SKM-1 (cell line): ENCODE measurements around the gene PPP3CA.
"Not testable (repeated sequence)": the region's sequence is repeated elsewhere in the genome, so short reads cannot be mapped to it uniquely, and the experiment has no call there.

ENCODE experiments used
- DNase-seq: peaks from one replicate; lab custom pipeline; 2025; ENCODE audit not compliant: unreplicated experiment; lab: John Stamatoyannopoulos, UW

PPP3CA gene

DNA sequence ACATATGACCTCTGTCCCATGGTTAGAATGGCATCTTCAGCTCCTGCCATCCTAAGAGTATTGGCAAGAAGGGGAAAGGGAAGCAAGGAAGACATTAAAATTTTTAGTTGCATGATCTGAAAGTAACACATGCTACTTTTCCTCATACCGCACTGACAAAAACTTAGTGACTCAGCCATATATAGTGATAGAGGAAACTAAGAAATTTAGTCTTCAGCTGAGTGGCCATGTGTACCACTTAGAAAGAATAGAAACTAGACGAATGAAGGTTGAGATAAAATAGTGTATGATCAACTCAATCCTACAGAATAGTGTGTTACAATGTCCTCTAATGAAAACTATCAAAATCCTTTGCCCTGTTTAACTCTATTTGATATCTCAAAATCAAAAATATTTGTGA lies 164.1 kb downstream of the PPP3CA start:
- no peak for DNase-seq

DNA sequence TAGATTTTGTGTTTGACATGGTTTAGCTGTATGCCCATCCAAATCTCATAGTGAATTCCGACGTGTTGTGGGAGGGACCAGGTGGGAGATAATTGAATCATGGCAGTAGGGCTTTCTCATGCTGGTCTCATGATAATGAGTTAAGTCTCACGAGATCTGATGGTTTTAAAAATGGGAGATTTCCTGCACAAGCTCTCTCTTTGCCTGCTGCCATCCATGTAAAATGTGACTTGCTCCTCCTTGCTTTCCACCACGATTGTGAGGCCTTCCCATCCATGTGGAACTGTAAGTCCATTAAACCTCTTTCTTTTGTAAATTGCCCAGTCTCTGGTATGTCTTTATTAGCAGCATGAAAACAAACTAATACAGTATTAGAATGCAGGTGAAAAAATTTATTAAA lies 164.6 kb downstream of the PPP3CA start:
- not testable (repeated sequence) for DNase-seq

DNA sequence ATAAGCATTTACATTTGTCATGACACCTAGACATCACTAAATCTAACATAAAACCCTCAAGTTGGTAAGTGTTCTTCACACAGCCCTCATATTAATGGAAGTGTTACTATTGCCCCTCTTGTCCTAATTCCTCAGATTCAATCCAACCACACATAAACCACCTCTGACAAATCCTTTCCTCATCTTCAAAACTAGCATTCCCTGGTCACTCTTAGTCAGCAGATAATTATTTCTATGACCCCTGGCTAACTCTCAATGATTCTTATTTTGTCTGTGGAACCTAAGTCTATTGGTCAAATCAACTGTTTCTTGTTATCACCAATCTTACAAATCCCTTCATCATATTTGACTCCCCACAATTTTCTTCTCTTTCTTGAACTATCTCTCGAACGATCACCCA lies 168.6 kb downstream of the PPP3CA start:
- no peak for DNase-seq

DNA sequence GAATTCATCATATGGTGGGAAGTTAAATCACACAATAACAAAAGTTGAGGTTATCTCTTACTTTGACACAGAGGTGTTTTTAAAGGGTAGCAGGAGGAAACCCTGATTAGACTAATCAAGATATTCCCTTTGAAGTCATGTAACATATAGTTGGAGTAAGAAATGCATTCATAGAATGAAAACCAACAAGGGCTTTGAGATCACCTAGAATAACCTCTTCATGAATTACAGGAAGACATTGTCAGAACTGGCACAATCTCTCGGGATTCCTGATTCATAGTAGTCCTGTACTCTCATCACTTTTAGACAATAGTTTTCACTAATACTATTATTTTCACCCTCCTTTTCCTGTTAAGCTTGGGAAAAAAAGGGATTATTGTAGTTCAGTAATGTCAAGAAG lies 170.2 kb downstream of the PPP3CA start:
- no peak for DNase-seq

DNA sequence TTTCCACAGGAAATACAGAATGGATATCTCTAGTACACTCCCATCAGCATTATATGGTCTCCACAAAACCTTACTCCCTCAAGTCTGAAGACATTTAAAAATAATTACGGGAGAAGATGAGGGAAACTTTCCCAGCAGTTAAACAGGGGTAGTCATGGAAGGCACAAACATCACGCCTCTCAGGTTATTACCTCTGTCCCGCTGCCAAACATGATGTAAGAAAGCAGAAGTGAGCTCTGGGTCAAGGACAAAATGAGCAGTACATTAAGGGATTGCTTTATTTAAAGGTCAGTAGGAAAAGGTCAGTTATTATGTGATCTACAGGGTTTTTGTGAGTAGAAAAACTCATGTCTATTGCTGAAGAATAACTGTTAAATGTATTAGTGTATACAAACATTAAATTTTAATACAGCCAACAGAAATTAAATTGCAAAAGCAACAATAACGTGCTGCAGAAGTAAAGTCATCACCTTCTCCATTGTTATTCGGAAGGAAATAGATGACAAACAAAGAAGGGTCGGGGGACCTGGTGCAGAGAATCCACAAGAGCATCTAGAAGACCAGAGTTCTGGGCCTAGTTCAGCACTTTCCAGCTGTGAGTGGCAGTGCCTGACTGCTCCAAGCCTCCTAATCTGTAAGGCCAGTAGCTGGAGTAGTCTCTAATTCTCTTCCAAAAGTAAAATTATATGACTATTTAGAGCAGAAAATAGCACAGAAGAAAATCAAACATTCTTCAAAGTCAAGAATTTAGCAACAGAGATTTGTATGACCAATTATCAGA lies 171.2 kb downstream of the PPP3CA start:
- no peak for DNase-seq

DNA sequence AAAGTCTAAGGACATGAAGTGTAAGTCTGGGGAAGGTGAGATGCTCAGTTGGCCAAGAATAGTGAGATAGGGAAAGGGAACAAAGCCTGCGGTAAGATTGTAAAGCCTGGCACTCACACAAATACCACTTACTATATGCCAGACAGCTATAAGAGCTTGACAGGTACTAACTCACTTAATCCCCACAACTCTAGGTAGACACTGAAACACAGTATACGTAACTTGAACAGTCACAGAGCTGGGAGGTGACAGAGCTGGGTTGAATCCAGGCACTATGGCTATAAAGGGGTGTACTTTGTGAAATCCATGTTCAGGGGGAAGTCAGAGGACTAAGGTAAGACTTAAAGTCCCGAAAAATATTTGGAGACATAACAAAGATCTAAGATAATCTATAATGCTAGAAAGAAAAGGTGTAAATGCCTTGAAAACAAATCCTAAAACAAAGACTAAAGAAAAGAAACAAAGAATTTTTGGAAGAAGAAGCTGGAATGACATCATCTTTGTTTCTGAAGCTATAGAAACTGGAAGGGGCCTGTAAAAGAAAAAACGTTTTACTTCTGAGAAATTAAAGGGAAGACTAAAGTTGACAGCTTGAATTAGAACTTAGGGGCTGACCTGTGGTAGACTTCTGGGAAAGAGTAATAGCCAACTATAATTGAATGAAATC lies 172.5 kb downstream of the PPP3CA start:
- no peak for DNase-seq

DNA sequence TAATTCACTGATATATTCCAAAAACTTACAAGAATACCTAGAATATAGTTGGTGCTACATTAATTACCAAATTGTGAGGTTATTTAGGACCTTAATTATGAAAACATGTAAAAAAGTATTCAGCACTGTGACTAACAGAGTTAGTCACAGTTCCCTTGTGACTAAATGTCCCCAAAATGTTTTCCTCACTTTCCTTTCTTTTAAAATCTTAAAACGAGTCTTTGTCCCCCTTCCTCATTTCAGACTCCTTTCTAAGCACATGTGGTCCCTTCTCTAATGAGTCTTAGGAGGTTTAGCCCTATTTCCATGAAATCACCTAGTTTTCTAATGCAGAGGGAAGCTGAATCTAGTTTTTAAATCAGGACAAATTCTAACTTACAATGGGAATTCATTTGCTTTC lies 175.0 kb downstream of the PPP3CA start:
- DNase-seq, result no peak

DNA sequence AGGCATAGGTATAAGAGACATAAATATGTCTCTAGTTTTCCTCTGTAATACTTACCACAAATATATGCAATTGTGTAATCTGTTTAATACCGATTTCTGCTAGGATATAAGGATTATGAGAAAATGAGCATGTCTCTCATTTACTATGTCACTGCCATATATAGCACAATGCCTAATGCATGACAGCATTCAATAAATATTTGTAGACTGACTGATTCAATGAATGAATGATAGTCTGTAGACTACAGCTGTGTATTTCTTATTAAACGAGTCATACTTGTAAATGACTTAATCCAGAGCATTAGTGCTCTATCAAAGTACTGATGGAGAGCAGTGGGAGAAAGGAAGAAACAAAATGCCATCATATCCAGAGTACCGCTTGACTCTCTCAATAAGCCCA lies 175.6 kb downstream of the PPP3CA start:
- DNase-seq, result no peak

DNA sequence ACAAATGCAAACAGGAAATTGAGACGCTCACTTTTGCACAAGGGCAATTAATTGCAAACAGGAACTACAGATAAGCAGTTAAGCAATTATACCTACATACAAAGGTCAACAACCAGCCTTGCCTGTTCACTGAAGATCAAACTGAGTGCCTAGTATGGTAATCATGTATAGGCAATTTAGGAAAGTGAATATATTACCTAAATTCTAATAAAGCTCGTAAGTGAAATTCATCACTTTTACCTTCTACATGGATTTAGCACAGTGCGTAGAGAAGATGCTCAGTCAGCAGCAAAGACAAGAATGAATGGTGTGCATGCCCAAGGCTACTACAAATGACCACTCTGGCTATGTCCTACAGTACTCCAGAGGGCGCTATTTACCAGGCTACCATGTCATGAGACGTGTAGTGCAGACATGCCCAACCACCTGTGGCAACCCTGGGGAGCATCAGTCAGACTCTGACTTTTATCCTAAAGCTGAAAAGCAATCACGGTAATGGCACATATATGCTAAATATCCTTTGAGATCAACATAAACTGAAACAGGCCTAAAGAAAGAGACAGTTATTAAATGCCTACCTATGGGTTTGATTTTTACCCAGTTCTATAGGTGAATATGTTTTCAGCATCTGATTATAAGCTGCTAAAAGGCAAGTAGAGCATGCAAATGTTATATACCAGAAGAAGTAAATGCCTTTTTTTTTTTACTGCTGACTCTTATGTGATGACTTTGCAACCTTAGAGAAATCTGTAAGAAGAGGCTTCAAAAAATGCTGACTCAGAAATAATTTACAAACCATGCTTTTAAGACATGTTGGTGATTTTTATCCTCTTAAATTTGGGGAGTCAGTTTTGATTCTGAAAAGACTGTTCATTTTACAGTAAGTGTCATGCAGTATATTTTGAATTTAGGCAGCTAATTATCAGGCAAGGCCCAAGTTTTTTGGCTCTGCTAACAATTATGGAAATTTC lies 178.0 kb downstream of the PPP3CA start:
- DNase-seq, result no peak

DNA sequence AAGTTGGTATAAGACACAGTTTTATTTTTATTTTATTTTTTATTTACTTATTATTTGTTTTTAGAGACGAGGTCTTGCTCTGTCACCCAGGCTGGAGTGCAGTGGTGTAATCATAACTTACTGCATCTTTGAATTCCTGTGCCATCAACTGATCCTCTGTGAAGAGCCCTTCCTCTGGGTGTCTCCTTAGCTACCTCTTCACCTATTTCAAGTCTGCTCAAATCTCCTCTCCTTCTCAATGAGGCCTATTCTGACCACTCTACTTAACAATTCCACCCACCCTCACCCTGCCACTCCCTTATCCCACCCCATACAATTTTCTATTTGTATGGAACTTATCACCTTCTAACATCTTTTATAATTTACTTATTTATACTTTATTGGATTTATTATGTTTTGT lies 183.4 kb downstream of the PPP3CA start:
- DNase-seq, result no peak

DNA sequence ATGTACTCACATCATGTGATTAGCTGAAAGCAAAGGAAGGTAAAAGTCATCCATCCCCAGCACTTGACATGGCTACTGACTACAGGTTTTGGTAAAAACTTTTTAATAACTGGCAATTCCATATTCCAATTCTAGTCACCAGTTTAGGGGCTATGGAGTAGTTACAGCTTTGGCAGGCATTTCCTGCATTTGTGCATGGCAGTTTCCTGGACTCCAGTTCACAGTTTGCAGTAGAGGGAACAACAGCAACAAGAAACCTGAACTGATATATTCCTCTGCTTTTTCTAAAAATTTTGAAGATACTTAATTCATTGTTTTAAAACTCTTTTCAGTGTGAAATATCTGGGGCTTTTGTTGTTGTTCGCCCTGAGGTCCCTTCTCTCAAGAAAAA lies 184.3 kb downstream of the PPP3CA start:
- no peak for DNase-seq

DNA sequence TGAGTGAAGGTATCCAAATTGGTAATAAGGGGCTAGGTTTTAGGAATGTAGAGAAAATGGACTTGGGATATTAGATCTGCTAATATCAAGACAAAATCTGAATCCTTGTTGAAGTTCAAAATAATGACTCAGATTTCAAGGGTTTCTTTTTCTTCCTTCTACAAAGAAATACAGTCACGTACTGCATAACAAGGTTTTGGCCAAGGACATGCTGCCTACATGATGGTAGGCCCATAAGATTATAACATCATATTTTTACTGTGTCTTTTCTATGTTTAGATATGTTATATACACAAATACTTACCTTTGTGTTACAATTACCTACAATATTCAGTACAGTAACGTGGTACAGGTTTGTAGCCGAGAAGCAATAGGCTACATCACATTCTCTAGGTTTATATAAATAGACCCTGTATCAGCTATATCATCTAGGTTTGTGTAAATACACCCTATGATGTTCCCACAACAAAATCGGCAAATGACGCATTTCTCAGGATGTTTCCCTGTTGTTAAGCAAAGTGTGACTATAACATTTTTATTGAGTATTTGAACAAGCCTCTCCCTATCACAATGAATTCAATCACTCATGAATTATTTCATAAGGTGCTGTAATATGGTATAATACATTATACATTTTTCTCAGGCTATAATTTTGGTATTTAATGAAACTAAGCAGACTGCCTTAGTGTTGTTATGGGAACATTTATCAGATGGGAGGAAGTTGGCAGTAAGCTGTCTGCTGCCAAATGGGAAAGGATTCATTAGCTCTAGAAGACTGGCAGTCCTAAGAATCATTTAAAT lies 186.3 kb downstream of the PPP3CA start:
- no peak for DNase-seq

DNA sequence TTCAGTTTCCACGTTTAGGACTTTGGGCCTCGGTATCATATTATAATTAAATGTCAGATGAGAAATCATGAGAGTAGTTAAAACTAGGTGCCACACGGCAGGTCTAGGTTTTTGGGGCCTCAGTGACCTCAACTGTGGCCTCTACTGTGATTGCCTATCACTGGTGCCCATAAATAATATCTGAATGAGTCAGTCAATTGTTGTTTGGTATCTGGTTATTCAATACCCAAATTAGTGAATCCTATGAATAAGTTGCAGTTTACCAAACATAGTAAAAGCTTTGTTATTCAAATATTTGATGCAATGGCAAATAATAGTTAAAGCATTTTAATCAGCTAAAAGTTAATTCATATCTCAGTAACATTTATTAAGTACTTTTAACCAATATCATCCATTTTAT lies 188.8 kb downstream of the PPP3CA start:
- DNase-seq, result no peak

DNA sequence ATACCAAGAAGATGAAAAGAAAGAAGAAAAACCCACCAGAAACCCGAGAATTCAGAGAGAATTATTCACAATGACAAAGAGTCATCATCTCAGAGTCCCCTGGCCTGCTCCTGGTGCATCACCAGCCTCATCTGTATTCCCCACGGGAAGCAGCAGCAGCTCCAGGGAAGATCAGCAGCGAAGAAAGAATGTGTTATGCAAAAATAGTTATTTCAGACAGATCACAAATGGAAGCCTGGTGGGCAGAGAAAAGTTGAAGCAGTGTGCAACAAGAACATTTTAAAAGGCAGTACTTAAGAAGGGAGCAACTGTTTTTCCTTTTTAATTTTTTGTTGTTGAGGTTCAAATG lies 189.2 kb downstream of the PPP3CA start:
- DNase-seq, result no peak

DNA sequence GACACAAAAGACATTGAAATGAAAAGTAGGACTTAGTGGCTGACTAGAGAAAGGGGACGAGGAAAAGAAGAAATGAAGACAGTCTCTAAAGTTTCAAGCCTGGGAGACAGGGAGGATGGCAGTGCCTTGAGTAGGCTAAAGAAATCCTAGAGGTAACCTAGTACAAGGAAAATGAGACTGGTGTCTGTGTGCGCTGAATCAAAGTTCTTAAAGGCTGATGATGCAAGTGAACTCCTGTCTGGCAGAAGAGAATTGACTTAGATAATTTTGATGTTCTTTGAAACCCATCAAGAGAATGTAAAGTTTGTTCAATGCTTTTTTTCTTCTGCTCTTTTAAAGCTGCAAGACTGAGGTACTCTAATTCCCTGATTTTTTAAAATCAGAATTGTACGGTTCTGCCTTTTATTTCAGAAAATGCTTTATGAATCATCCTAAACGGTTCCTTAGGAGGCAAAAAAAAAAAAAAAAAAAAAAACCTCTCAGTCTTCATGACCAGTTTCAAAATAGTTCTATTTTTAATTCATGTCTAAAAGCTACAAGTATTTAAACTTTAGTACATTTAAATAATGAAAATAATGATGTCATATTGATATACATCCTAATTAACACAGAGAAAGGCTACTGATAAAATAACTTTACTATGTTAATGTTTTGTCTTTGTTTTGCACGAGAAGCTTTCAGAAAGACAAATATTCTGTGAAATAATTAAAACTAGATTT lies 189.8 kb downstream of the PPP3CA start:
- DNase-seq, result no peak

DNA sequence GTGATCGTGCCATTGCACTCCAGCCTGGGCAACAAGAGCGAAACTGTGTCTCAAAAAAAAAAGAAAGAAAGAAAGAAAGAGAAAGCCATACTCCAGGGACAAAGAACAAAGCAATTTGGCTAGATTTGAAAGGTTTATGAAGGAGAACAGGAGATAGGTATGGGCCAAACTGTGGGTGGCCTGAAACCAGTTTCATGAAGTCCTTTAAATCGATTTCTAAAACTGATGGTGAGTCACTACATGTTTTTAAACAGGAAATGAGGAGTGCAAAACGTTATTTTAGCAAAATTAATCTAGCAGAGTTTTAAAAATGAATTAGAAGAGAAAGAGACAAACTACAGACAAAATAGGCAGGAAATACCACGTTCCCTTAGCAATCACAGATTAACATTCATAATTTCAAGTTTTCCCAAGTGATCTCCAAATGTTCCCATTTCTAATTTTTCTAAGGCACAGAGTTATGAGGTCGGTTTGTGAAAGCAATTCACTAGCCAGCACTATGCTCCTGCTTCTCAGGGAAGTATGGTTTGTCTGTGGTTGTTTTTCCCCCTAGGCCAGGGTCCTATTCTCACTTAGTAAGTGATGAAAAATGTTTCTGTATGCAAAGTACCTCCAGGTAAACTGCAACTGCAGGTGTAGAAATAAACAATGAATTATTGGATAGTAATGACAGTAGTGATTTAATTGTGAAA lies 190.6 kb downstream of the PPP3CA start:
- no peak for DNase-seq

DNA sequence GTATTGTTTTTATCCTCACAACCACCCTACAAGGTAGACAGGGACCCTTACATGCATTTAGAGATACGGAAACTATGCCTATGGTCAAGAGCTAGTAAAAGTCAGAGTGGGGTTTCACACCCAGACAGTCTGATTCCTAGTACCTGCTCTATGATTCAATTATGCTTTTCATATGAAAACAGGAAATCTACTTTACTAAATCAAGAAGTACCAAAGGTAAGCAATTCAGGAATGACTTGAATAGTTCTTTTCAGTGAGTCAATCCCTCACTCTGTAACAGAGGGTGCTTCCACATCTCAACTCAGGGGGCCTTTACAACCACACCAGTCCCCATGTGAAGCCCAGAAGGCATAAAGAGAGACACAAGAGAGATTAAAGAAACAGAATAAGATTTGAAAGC lies 191.4 kb downstream of the PPP3CA start:
- no peak for DNase-seq

DNA sequence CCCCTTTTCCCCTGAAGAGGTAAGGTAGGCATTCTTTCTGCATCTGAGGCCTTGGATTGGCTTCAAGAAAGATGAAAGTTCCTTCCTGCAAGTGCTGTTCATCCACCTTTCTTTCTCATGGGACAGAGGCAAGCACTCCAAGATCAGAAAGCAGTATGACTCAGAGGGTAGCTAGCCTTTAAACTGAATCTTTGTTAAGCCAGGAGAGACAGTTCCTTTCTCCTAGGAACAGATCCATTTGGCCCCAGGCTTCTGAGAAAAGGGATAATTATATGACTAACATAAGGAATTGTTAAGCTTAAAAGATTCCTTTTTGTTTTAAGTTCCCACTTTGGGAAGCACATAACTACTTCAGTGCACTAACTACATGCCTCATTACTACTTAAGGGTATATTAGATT lies 192.0 kb downstream of the PPP3CA start:
- DNase-seq, result no peak

DNA sequence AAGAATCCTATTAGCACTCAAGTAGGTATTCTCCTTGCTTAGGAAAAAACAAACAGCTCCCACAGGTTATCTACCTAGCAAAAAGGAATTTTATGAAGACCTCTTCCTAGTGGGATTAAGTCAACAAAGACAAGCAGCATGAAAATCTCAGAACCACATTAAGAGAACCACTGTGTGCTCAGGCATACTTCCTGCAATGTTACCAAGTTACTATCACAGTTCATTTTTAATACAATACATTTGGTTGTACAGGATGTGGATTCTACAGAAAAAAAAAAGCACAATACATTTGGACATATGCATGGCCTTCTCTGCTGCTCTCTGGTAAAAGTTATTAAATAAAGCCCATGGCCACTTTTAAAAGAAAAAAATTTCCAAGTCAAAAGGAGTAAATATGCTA lies 193.7 kb downstream of the PPP3CA start:
- no peak for DNase-seq

DNA sequence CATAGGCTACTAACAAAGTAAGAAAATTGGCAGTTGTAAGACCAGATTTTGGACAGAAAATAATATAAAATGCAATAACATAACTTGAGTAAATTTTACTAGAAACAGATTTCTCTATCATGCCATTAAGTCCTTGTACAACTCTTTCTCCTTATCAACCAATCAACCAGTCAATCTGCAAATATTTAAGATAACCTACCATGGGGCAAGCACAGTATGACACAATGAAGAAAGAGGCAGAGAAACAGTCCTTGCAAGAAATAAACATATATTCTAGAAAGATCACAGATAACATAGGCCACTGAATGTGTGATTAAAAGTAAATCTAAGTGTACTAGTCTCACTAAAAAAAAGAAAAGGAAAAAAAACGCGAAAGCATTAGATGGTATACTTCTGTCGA lies 194.8 kb downstream of the PPP3CA start:
- no peak for DNase-seq
